HEK293 (cell line): ENCODE data around the gene MAPK11.

Source experiments
- CTCF ChIA-PET: fragments of 350-600 bp; formaldehyde crosslinking; extraction: SDS; loops from one replicate; lab custom pipeline; 2021; ENCODE audit warnings: antibody characterized with exemption; lab: Yijun Ruan, JAX
- POLR2A ChIA-PET: fragments of 300-600 bp; formaldehyde crosslinking; extraction: SDS; loops from one replicate; lab custom pipeline; 2020; ENCODE audit warnings: antibody characterized with exemption, inconsistent platforms; lab: Yijun Ruan, JAX
- H3K27ac ChIP-seq: fragments of 200-500 bp; sonication (Bioruptor generic); 2 replicates; pipeline ENCODE4 v1.5.1; 2014; ENCODE audit warnings: low read depth, low read length, control low read depth, inconsistent platforms; ENCODE audit errors: extremely low read depth
- H3K36me3 ChIP-seq, 2 experiments: fragments of 200-500 bp in 1 of 2; sonication (Bioruptor generic) in 1 of 2; 1 replicate in 1 of 2; 2 replicates in 1 of 2; pipeline ENCODE4 v1.5.1; 2014 to 2017; ENCODE audit warnings: inconsistent platforms in 2 of 2, low read length in 2 of 2; ENCODE audit not compliant: control insufficient read depth in 2 of 2, insufficient read depth in 1 of 2
- H3K4me1 ChIP-seq: fragments of 200-500 bp; sonication (Bioruptor generic); 2 replicates; pipeline ENCODE4 v1.5.1; 2014; ENCODE audit warnings: mild to moderate bottlenecking, low read length, inconsistent platforms; ENCODE audit not compliant: control insufficient read depth, insufficient read depth
- H3K4me3 ChIP-seq: 2 replicates; pipeline ENCODE4 v1.5.1; 2011; ENCODE audit warnings: low read depth, mild to moderate bottlenecking, control low read depth, low read length, moderate library complexity
- H3K9me3 ChIP-seq: fragments of 200-500 bp; sonication (Bioruptor generic); 2 replicates; pipeline ENCODE4 v1.5.1; 2014; ENCODE audit warnings: low read depth, low read length, inconsistent platforms; ENCODE audit not compliant: control insufficient read depth, insufficient read depth
- EGR2 ChIP-seq: fragments of 450-650 bp; formaldehyde crosslinking; IDR thresholded peaks from 2 replicates; pipeline ENCODE4 v1.5.1; 2016; ENCODE audit warnings: low read depth, missing biosample characterization, missing genetic modification characterization
- GLI4 ChIP-seq: fragments of 450-650 bp; formaldehyde crosslinking; IDR thresholded peaks from 2 replicates; pipeline ENCODE4 v1.5.1; 2016; ENCODE audit warnings: missing biosample characterization, missing genetic modification characterization
- GLIS1 ChIP-seq: fragments of 450-650 bp; formaldehyde crosslinking; IDR thresholded peaks from 2 replicates; pipeline ENCODE4 v1.5.1; 2016; ENCODE audit warnings: missing biosample characterization, missing genetic modification characterization
- GLIS2 ChIP-seq: fragments of 450-650 bp; formaldehyde crosslinking; IDR thresholded peaks from 2 replicates; pipeline ENCODE4 v1.5.1; 2016; ENCODE audit warnings: missing biosample characterization, missing genetic modification characterization
- KLF1 ChIP-seq: fragments of 450-650 bp; formaldehyde crosslinking; IDR thresholded peaks from 2 replicates; pipeline ENCODE4 v1.5.1; 2016; ENCODE audit warnings: missing biosample characterization, missing genetic modification characterization
- MYNN ChIP-seq: fragments of 450-650 bp; formaldehyde crosslinking; IDR thresholded peaks from 2 replicates; pipeline ENCODE4 v1.5.1; 2016; ENCODE audit warnings: missing biosample characterization, missing genetic modification characterization, borderline replicate concordance
- RBAK ChIP-seq: fragments of 450-650 bp; formaldehyde crosslinking; IDR thresholded peaks from 2 replicates; pipeline ENCODE4 v1.5.1; 2016; ENCODE audit warnings: missing biosample characterization, missing genetic modification characterization
- SP2 ChIP-seq: fragments of 450-650 bp; formaldehyde crosslinking; IDR thresholded peaks from 2 replicates; pipeline ENCODE4 v1.5.1; 2016; ENCODE audit warnings: missing biosample characterization, missing genetic modification characterization
- TCF7L2 ChIP-seq: IDR thresholded peaks from 2 replicates; pipeline ENCODE4 v1.6.1; 2011; ENCODE audit warnings: low read depth, mild to moderate bottlenecking, inconsistent platforms, low read length, moderate library complexity, borderline replicate concordance
- TRIM28 ChIP-seq: IDR thresholded peaks from 2 replicates; pipeline ENCODE4 v1.6.1; 2011; ENCODE audit warnings: low read length, control low read depth, borderline replicate concordance
- WT1 ChIP-seq: fragments of 450-650 bp; formaldehyde crosslinking; IDR thresholded peaks from 2 replicates; pipeline ENCODE4 v1.5.1; 2016; ENCODE audit warnings: missing biosample characterization, missing genetic modification characterization
- ZBTB8A ChIP-seq: fragments of 450-650 bp; formaldehyde crosslinking; IDR thresholded peaks from 2 replicates; pipeline ENCODE4 v1.5.1; 2016; ENCODE audit warnings: missing biosample characterization, missing genetic modification characterization
- ZFHX2 ChIP-seq: fragments of 450-650 bp; formaldehyde crosslinking; conservative IDR thresholded peaks from 2 replicates; pipeline ENCODE4 v1.5.1; 2016; ENCODE audit warnings: missing biosample characterization, missing genetic modification characterization
- ZFP69B ChIP-seq: fragments of 450-650 bp; formaldehyde crosslinking; IDR thresholded peaks from 2 replicates; pipeline ENCODE4 v1.5.1; 2016; ENCODE audit warnings: missing biosample characterization, missing genetic modification characterization
- ZNF248 ChIP-seq: fragments of 450-650 bp; formaldehyde crosslinking; IDR thresholded peaks from 2 replicates; pipeline ENCODE4 v1.5.1; 2017; ENCODE audit warnings: missing biosample characterization, missing genetic modification characterization
- ZNF398 ChIP-seq: fragments of 450-650 bp; formaldehyde crosslinking; IDR thresholded peaks from 2 replicates; pipeline ENCODE4 v1.5.1; 2017; ENCODE audit warnings: missing biosample characterization, missing genetic modification characterization
- ZNF658 ChIP-seq: fragments of 450-650 bp; formaldehyde crosslinking; IDR thresholded peaks from 2 replicates; pipeline ENCODE4; 2016; ENCODE audit warnings: missing biosample characterization, missing genetic modification characterization
- ZNF777 ChIP-seq: fragments of 450-650 bp; formaldehyde crosslinking; IDR thresholded peaks from 2 replicates; pipeline ENCODE4 v1.5.1; 2017; ENCODE audit warnings: missing biosample characterization, missing genetic modification characterization, borderline replicate concordance
- TF ChIP-seq, protein P1 (sequence below): fragments of 450-650 bp; formaldehyde crosslinking; IDR thresholded peaks from 2 replicates; pipeline ENCODE4 v1.5.1; 2016; ENCODE audit warnings: missing biosample characterization, missing genetic modification characterization, low read depth
- TF ChIP-seq, protein P2 (sequence below): fragments of 450-650 bp; formaldehyde crosslinking; IDR thresholded peaks from 2 replicates; pipeline ENCODE4 v1.5.1; 2016; ENCODE audit warnings: missing biosample characterization, missing genetic modification characterization
- TF ChIP-seq, protein P3 (sequence below): fragments of 450-650 bp; formaldehyde crosslinking; IDR thresholded peaks from 2 replicates; pipeline ENCODE4 v1.5.1; 2016; ENCODE audit warnings: missing biosample characterization, missing genetic modification characterization

Gene MAPK11

DNA sequence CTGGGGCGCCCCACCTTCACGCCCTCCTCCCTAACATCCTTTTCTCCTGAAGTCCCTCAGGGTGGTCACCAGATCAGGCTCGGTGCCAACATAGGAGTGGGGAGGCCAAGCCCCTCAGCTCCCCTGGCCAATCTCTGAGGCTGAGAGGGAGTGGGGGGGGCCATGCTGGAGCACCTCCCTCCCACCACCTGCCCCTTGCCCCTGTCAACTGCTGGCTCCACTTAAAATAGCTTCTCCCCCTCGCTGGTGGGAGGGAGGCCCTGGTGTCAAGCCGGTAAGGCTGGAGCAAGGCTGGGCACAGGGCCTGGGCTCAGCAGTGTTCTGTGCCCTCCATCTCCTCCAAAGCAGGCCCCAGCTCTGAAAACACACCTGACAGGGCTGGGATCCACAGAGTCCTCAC lies 32.4 kb upstream of the MAPK11 start:
- Histone ChIP-seq H3K4me1 (peaks cover 21% of the 10 kb centered on the region), H3K4me3 (no peak overlapping the region), H3K9me3 (no peaks in the 10 kb centered on the region), H3K36me3 (peaks cover 0 to 40% of the 10 kb centered on the region in 2 experiments; a peak in 1 of 3 replicates), H3K27ac (peak overlapping the region; percentile 50; the same call in 1 of the 2 replicates)
- no peak for TF ChIP-seq ZNF777 (tag by site-specific recombination)
- no peak for TF ChIP-seq RBAK (tag by site-specific recombination)
- 0 out of 2 replicates have a peak, but pooled peaks have one; percentile 17 for TF ChIP-seq ZNF398
- TF ChIP-seq WT1 (tag by site-specific recombination) = no peak
- TF ChIP-seq SP2 (tag by site-specific recombination) = peak; percentile 20
- no peak for TF ChIP-seq GLI4 (tag by site-specific recombination)
- TF ChIP-seq TCF7L2 = no peak
- TF ChIP-seq, protein P1, sequence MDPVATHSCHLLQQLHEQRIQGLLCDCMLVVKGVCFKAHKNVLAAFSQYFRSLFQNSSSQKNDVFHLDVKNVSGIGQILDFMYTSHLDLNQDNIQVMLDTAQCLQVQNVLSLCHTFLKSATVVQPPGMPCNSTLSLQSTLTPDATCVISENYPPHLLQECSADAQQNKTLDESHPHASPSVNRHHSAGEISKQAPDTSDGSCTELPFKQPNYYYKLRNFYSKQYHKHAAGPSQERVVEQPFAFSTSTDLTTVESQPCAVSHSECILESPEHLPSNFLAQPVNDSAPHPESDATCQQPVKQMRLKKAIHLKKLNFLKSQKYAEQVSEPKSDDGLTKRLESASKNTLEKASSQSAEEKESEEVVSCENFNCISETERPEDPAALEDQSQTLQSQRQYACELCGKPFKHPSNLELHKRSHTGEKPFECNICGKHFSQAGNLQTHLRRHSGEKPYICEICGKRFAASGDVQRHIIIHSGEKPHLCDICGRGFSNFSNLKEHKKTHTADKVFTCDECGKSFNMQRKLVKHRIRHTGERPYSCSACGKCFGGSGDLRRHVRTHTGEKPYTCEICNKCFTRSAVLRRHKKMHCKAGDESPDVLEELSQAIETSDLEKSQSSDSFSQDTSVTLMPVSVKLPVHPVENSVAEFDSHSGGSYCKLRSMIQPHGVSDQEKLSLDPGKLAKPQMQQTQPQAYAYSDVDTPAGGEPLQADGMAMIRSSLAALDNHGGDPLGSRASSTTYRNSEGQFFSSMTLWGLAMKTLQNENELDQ (tag by site-specific recombination) = no peak
- TF ChIP-seq ZNF658 (tag by site-specific recombination) = no peak
- CTCF ChIA-PET = interaction anchor here (0.6 to 2.1 kb wide), 7 partner anchors 8 to 165 kb away, joined by 3 to 9 read pairs (median 5); no protein-coding TSS in a partner anchor
- POLR2A ChIA-PET = interaction anchor here (0.5 to 1.7 kb wide), 4 partner anchors 9 to 231 kb away, joined by 3 to 6 read pairs (median 4); no protein-coding TSS in a partner anchor

DNA sequence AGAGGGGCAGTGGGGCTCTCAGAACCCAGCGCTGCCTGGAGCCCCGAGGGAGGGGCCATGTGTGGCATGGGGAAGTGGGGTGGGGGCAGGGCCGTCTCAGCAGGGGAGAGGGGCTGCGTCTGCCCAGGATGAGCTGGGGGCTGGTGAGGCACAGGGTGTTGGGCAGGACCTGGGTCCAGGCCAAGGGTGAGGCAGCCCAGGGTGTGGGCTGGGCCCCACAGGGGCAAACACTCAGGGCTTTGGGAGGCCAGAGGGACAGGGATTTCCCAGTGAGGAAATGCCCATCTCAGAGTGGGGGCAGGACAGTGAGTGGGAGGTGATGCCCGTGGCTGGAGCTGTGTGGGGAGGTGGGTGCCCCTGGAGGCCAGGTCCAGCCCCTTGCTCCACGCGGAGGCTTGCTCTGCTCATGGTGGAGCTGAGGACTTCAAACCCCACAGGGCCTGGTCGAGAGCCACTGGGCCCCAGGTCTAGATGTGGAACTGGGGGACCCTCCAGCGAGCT lies 31.9 kb upstream of the MAPK11 start:
- POLR2A ChIA-PET = interaction anchor here (0.5 to 1.7 kb wide), 4 partner anchors 8 to 231 kb away, joined by 3 to 6 read pairs (median 4); no protein-coding TSS in a partner anchor
- TF ChIP-seq, protein P2, sequence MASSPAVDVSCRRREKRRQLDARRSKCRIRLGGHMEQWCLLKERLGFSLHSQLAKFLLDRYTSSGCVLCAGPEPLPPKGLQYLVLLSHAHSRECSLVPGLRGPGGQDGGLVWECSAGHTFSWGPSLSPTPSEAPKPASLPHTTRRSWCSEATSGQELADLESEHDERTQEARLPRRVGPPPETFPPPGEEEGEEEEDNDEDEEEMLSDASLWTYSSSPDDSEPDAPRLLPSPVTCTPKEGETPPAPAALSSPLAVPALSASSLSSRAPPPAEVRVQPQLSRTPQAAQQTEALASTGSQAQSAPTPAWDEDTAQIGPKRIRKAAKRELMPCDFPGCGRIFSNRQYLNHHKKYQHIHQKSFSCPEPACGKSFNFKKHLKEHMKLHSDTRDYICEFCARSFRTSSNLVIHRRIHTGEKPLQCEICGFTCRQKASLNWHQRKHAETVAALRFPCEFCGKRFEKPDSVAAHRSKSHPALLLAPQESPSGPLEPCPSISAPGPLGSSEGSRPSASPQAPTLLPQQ (tag by site-specific recombination) = peak; percentile 83
- TF ChIP-seq TRIM28 = no peak
- TF ChIP-seq ZFP69B (tag by site-specific recombination) = peak; percentile 66
- peak; percentile 61 for TF ChIP-seq EGR2 (tag by site-specific recombination)
- TF ChIP-seq ZFHX2 (tag by site-specific recombination) = peak; percentile 80
- peak; percentile 75 for TF ChIP-seq KLF1 (tag by site-specific recombination)
- TF ChIP-seq GLIS2 (tag by site-specific recombination) = peak; percentile 74
- TF ChIP-seq ZBTB8A (tag by site-specific recombination) = 0 out of 2 replicates have a peak, but pooled peaks have one; percentile 6
- no peak for TF ChIP-seq ZNF248 (tag by site-specific recombination)
- no peak for TF ChIP-seq MYNN (tag by site-specific recombination)
- peak; percentile 77 for TF ChIP-seq GLIS1
- TF ChIP-seq, protein P3, sequence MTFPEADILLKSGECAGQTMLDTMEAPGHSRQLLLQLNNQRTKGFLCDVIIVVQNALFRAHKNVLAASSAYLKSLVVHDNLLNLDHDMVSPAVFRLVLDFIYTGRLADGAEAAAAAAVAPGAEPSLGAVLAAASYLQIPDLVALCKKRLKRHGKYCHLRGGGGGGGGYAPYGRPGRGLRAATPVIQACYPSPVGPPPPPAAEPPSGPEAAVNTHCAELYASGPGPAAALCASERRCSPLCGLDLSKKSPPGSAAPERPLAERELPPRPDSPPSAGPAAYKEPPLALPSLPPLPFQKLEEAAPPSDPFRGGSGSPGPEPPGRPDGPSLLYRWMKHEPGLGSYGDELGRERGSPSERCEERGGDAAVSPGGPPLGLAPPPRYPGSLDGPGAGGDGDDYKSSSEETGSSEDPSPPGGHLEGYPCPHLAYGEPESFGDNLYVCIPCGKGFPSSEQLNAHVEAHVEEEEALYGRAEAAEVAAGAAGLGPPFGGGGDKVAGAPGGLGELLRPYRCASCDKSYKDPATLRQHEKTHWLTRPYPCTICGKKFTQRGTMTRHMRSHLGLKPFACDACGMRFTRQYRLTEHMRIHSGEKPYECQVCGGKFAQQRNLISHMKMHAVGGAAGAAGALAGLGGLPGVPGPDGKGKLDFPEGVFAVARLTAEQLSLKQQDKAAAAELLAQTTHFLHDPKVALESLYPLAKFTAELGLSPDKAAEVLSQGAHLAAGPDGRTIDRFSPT (tag by site-specific recombination) = peak; percentile 30; the same call in 1 of the 2 replicates
- TF ChIP-seq, all 188 proteins: peak for 9
- Histone ChIP-seq H3K9me3 (no peaks in the 10 kb centered on the region), H3K27ac (peak overlapping the region; percentile 50; the same call in 1 of the 2 replicates), H3K36me3 (peaks cover 0 to 40% of the 10 kb centered on the region in 2 experiments; a peak in 1 of 3 replicates), H3K4me1 (peaks cover 21% of the 10 kb centered on the region), H3K4me3 (no peak overlapping the region)
- CTCF ChIA-PET = interaction anchor here (1.1 to 2.1 kb wide), 4 partner anchors 7 to 40 kb away, joined by 3 to 9 read pairs (median 6); no protein-coding TSS in a partner anchor
